Fibroblast of the aortic adventitia (primary cell): ENCODE measurements around the gene ATOH7. TPM values are rescaled to one million over a fixed set of nuclear protein-coding genes. Genes with fewer than 3 reads are reported as not detected.

Experiments used
- DNase-seq: peaks from one replicate; pipeline ENCODE4 v3.0.0-alpha.2; 2010; ENCODE audit warnings: low read depth
- H3K4me3 ChIP-seq: 2 replicates; pipeline ENCODE4 v1.5.1; 2011; ENCODE audit warnings: low read depth, mild to moderate bottlenecking, control low read depth, low read length, moderate library complexity
- CTCF ChIP-seq: IDR thresholded peaks from 2 replicates; pipeline ENCODE4 v1.5.1; 2011; ENCODE audit warnings: mild to moderate bottlenecking, low read length, control low read depth, inconsistent platforms; ENCODE audit not compliant: insufficient read depth
- total RNA-seq: library from RNA; depleted of rRNA; stranded (reverse); fragments of >200 nt; gene quantifications from 2 replicates; pipeline ENCODE4 v1.2.3, GENCODE V29; 2012; ENCODE audit warnings: low replicate concordance

ATOH7 gene
- total RNA-seq, 1 donor: not detected

- no peak overlapping the region for H3K4me3 ChIP-seq
- peak; percentile 3 for TF ChIP-seq CTCF
- no peak for DNase-seq
Observed at GRCh38 chr10:68223535-68224165, 8.3 kb downstream of the ATOH7 start.

- H3K4me3 ChIP-seq: no peak overlapping the region
- TF ChIP-seq CTCF: no peak
- no peak for DNase-seq
Observed at GRCh38 chr10:68222391-68222790, 9.5 kb downstream of the ATOH7 start.

GRCh38 chr10:68221196-68221595 is 10.7 kb downstream of the ATOH7 start:
- TF ChIP-seq CTCF: no peak
- peak; percentile 28 for DNase-seq

GRCh38 chr10:68218786-68219185 is 13.1 kb downstream of the ATOH7 start:
- no peak for DNase-seq
- no peak overlapping the region for H3K4me3 ChIP-seq
- no peak for TF ChIP-seq CTCF

More at GRCh38 chr10:68221196-68221595, 10.7 kb downstream of the ATOH7 start:
- no peak overlapping the region for H3K4me3 ChIP-seq

- peak; percentile 58 for TF ChIP-seq CTCF
- peak; percentile 67 for DNase-seq
- H3K4me3 ChIP-seq: no peak overlapping the region
Observed at GRCh38 chr10:68212721-68213352, 19.1 kb downstream of the ATOH7 start.

GRCh38 chr10:68211669-68212068 is 20.2 kb downstream of the ATOH7 start:
- H3K4me3 ChIP-seq: no peak overlapping the region
- DNase-seq: no peak
- no peak for TF ChIP-seq CTCF
